B cell (primary cell): ENCODE results near the gene EPB41L2. TPM values are rescaled to one million over a fixed set of nuclear protein-coding genes. Genes with fewer than 3 reads are reported as not detected.

ENCODE experiments used
- ATAC-seq: fragments of 200-7000 bp; cut with Tn5 transposase; one replicate; pipeline ENCODE4 v1.10.0; 2021; ENCODE audit warnings: low read depth, mild to moderate bottlenecking, moderate number of reproducible peaks, moderate library complexity
- CTCF ChIA-PET: fragments of 350-600 bp; sonication (Branson Sonifier 250); formaldehyde crosslinking; loops from one replicate; lab custom pipeline; 2021; ENCODE audit warnings: antibody characterized with exemption, inconsistent platforms; lab: Charles Lee
- POLR2A ChIA-PET: fragments of 350-600 bp; sonication (Branson Sonifier 250); formaldehyde crosslinking; loops from one replicate; lab custom pipeline; 2021; ENCODE audit warnings: antibody characterized with exemption; lab: Charles Lee
- DNase-seq: peaks from one replicate; pipeline ENCODE4 v3.0.0; 2013
- H2AFZ ChIP-seq: 2 replicates; pipeline ENCODE4 v1.6.1; 2012; ENCODE audit warnings: mild to moderate bottlenecking, low read depth, low read length; ENCODE audit not compliant: insufficient read depth, poor library complexity, severe bottlenecking
- H3K27ac ChIP-seq, 2 donors: 1 replicate in 1 of 2; 2 replicates in 1 of 2; pipeline ENCODE4 v1.5.1; 2012 to 2013; ENCODE audit warnings: low read length in 2 of 2, mild to moderate bottlenecking in 2 of 2, moderate library complexity in 1 of 2
- H3K27me3 ChIP-seq, 4 experiments: fragments of 200-600 bp in 1 of 4; sonication (generic) in 1 of 4; replicated peaks in 1 of 4; 1 replicate in 2 of 4; 2 replicates in 2 of 4; pipeline versions ENCODE4 v1.6.1 to v1.7.0; 2013 to 2016; ENCODE audit warnings: low read length in 3 of 4, mild to moderate bottlenecking in 2 of 4, mixed read lengths in 1 of 4, moderate library complexity in 1 of 4; ENCODE audit not compliant: insufficient read depth in 4 of 4, control insufficient read depth in 3 of 4; ENCODE audit errors: control extremely low read depth in 1 of 4
- H3K36me3 ChIP-seq, 2 experiments: replicated peaks in 1 of 2; 1 replicate in 1 of 2; 2 replicates in 1 of 2; pipeline versions ENCODE4 v1.6.1 to v1.7.1; 2013; ENCODE audit warnings: low read length in 1 of 2; ENCODE audit not compliant: insufficient read depth in 2 of 2, control insufficient read depth in 1 of 2; ENCODE audit errors: control extremely low read depth in 1 of 2, extremely low read depth in 1 of 2
- H3K4me1 ChIP-seq, 2 donors: fragments of 200-600 bp in 1 of 2; sonication (generic) in 1 of 2; 1 replicate in 1 of 2; 2 replicates in 1 of 2; pipeline versions ENCODE4 v1.5.1 to v1.6.1; 2013 to 2017; ENCODE audit warnings: low read length in 2 of 2; ENCODE audit not compliant: control insufficient read depth in 2 of 2, insufficient read depth in 2 of 2
- H3K4me2 ChIP-seq: replicated peaks from 2 replicates; pipeline ENCODE3; 2012; ENCODE audit warnings: mild to moderate bottlenecking, low read depth, low read length; ENCODE audit not compliant: poor library complexity, severe bottlenecking
- H3K4me3 ChIP-seq, 5 experiments: fragments of 200-600 bp in 1 of 5; sonication (generic) in 1 of 5; 1 replicate in 3 of 5; 2 replicates in 2 of 5; pipeline versions ENCODE4 v1.5.1 to v1.7.0; 2011 to 2016; ENCODE audit warnings: low read length in 4 of 5, mild to moderate bottlenecking in 4 of 5, low read depth in 2 of 5, control low read depth in 1 of 5, moderate library complexity in 1 of 5; ENCODE audit not compliant: insufficient read depth in 1 of 5; ENCODE audit errors: control extremely low read depth in 1 of 5, extremely low read depth in 1 of 5
- H3K79me2 ChIP-seq: fragments of 200-600 bp; sonication (generic); one replicate; pipeline ENCODE4 v1.6.0; 2016; ENCODE audit warnings: low read length; ENCODE audit not compliant: control insufficient read depth, insufficient read depth
- H3K9ac ChIP-seq: fragments of 200-600 bp; sonication (generic); 2 replicates; pipeline ENCODE4 v1.6.1; 2017; ENCODE audit warnings: mild to moderate bottlenecking, low read length, moderate library complexity
- H3K9me3 ChIP-seq, 3 donors: one replicate each; pipeline versions ENCODE4 v1.6.1 to v1.7.1; 2013; ENCODE audit warnings: low read length in 2 of 3; ENCODE audit not compliant: control insufficient read depth in 2 of 3, insufficient read depth in 1 of 3; ENCODE audit errors: control extremely low read depth in 1 of 3
- H4K20me1 ChIP-seq: 2 replicates; pipeline ENCODE4 v1.6.0; 2012; ENCODE audit warnings: mild to moderate bottlenecking, low read length; ENCODE audit not compliant: insufficient read depth, control insufficient read depth, poor library complexity, severe bottlenecking
- H3K27ac Mint-ChIP-seq: one replicate; pipeline ENCODE4 v1.8.0; 2021; ENCODE audit warnings: mixed read lengths
- H3K27me3 Mint-ChIP-seq: one replicate; pipeline ENCODE4 v1.8.0; 2021; ENCODE audit warnings: mixed read lengths
- H3K4me1 Mint-ChIP-seq: one replicate; pipeline ENCODE4 v1.8.0; 2021; ENCODE audit warnings: mixed read lengths
- H3K4me3 Mint-ChIP-seq: one replicate; pipeline ENCODE4 v1.8.0; 2021; ENCODE audit warnings: mixed read lengths
- H3K9me3 Mint-ChIP-seq: one replicate; pipeline ENCODE4 v1.8.0; 2022; ENCODE audit warnings: mixed read lengths; ENCODE audit not compliant: insufficient read depth
- CTCF ChIP-seq: fragments of 200-600 bp; IDR thresholded peaks from one replicate; pipeline ENCODE4 v1.8.0; 2022; ENCODE audit warnings: antibody characterized with exemption, mild to moderate bottlenecking
- EZH2 ChIP-seq: IDR thresholded peaks from 2 replicates; pipeline ENCODE4 v1.6.1; 2012; ENCODE audit warnings: borderline replicate concordance, low read depth, mild to moderate bottlenecking, moderate library complexity, low read length; ENCODE audit not compliant: insufficient read depth, poor library complexity, severe bottlenecking
- WGBS: methylation state at CpG from one replicate; pipeline ENCODE4 v1.1.5; 2013; ENCODE audit warnings: missing lambda C conversion rate; ENCODE audit not compliant: insufficient coverage; 5-methylcytosine and 5-hydroxymethylcytosine counted together
- intact Hi-C: fragments of 100-400 bp; cut with micrococcal nuclease; formaldehyde crosslinking; loops from one replicate; pipeline ENCODE4 v1.10.0; 2022
- polyA plus RNA-seq: library from polyadenylated mRNA; depleted of rRNA; stranded (reverse); fragments of >200 nt; gene quantifications from 2 replicates; pipeline ENCODE4 v1.2.3, GENCODE V29; 2012
- total RNA-seq, 2 donors: library from RNA; stranded (reverse); fragments of 120-200 nt in 1 of 2; gene quantifications; 1 replicate in 1 of 2; 2 replicates in 1 of 2; pipeline versions ENCODE4 v1.2.3 to v1.2.4, GENCODE V29; 2013 to 2022

Gene EPB41L2
- total and polyA plus RNA-seq, 2 donors (not counting 1 experiment from before 2014, with no cell fraction given): 17.8 to 61.0 TPM

- Histone ChIP-seq H3K27me3 (no peaks in the 10 kb centered on the region), H3K4me3 (no peak overlapping the region), H2AFZ (no peak overlapping the region), H3K4me1 (no peaks in the 10 kb centered on the region), H3K79me2 (peaks cover 24% of the 10 kb centered on the region), H3K27ac (no peak overlapping the region), H4K20me1 (peaks cover 7% of the 10 kb centered on the region), H3K4me2 (no peak overlapping the region), H3K36me3 (no peaks in the 10 kb centered on the region), H3K9me3 (no peaks in the 10 kb centered on the region), H3K9ac (no peak overlapping the region)
- ChIA-PET POLR2A (no interaction called here), CTCF (no interaction called here)
- peaks cover 20% of the 10 kb centered on the region for H3K4me1 Mint-ChIP-seq
- intact Hi-C loops: no loop called here
- H3K4me3 Mint-ChIP-seq: no peak overlapping the region
- 84% methylated on average over 2 of the region's 3 CpGs for WGBS
- ATAC-seq (no peak), DNase-seq (no peak)
- H3K27me3 Mint-ChIP-seq: no peaks in the 10 kb centered on the region
- no peaks in the 10 kb centered on the region for H3K9me3 Mint-ChIP-seq
- TF ChIP-seq CTCF (no peak), EZH2 (no peak)
- no peak overlapping the region for H3K27ac Mint-ChIP-seq
Observed at GRCh38 chr6:130973521-130974277, 89.3 kb downstream of the EPB41L2 start.

GRCh38 chr6:130971504-130971903 lies 91.5 kb downstream of the EPB41L2 start:
- Histone ChIP-seq H3K4me1 (no peaks in the 10 kb centered on the region), H3K4me3 (no peak overlapping the region), H3K27ac (no peak overlapping the region), H2AFZ (no peak overlapping the region), H4K20me1 (no peaks in the 10 kb centered on the region), H3K9me3 (no peaks in the 10 kb centered on the region), H3K9ac (no peak overlapping the region), H3K36me3 (no peaks in the 10 kb centered on the region), H3K79me2 (peaks cover 15% of the 10 kb centered on the region), H3K27me3 (no peaks in the 10 kb centered on the region), H3K4me2 (no peak overlapping the region)
- no peak for DNase-seq
- Mint-ChIP-seq H3K4me3 (no peak overlapping the region), H3K4me1 (peaks cover 26% of the 10 kb centered on the region), H3K9me3 (no peaks in the 10 kb centered on the region), H3K27ac (no peak overlapping the region), H3K27me3 (no peaks in the 10 kb centered on the region)
- POLR2A ChIA-PET: no interaction called here
- TF ChIP-seq CTCF (no peak), EZH2 (no peak)
- no peak for ATAC-seq
- CTCF ChIA-PET: no interaction called here
- WGBS: 100% methylated on average over 2 of the region's 3 CpGs
- intact Hi-C loops: no loop called here
